Measurements from ENCODE around the gene ATP6V1C2.

Gene ATP6V1C2, protein sequence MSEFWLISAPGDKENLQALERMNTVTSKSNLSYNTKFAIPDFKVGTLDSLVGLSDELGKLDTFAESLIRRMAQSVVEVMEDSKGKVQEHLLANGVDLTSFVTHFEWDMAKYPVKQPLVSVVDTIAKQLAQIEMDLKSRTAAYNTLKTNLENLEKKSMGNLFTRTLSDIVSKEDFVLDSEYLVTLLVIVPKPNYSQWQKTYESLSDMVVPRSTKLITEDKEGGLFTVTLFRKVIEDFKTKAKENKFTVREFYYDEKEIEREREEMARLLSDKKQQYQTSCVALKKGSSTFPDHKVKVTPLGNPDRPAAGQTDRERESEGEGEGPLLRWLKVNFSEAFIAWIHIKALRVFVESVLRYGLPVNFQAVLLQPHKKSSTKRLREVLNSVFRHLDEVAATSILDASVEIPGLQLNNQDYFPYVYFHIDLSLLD

DNA sequence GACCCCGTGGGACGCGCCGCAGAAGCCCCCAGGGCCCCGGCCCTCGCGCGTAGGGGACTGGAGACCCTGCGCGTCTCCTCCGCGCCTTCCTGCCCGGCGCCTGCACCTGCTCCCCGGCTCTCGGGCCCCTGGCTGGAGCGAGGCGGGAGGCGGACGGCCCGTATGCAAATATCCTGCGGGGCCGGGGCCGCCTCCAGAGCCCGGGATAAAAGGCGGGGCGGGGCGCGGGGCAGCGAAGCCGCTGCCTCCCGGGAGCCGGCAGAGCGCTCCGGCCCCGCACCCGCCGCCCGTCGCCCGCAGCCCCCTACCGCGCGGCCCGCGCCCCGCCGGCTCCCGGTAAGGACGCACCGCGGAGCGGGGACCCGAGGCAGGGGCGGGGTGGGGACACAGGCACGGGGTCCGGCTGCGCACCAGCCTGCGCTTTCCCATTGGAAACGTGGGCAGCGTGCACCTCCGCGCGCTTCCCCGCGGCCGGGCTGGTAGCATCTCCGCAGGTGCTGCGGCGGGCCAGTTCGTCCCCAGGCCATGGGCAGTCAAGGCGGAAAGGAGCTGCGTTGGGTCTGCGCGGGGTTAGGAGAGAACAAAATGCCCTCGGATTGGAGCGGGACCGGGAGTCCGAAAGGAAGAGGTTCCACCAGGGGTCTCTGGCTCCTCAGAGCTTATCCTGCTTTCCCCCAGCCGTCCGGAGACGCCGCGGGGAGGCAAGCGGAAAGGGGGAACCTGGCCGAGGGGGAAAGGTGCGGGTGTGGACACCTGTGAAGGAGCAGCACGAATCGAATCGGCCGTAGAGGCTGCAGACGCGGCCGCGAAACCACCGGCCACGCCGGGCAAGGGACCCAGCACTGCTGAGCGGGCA is at the start of gene ATP6V1C2:
ATP6V1C2 (plus strand) TSS at position 235 of the 856 bp plus-strand sequence. CDS start 1,220 bp downstream, outside the sequence.
- in situ Hi-C loops (cut with HindIII; ENCODE audit: low sequenced_read_pairs) = no loop called here

- in situ Hi-C loops (cut with HindIII; ENCODE audit: low sequenced_read_pairs) = no loop called here
Observed at GRCh38 chr2:10675131-10675530, 46.3 kb upstream of the ATP6V1C2 start.

GRCh38 chr2:10678225-10678624 is 43.2 kb upstream of the ATP6V1C2 start:
- in situ Hi-C loops (cut with HindIII; ENCODE audit: low sequenced_read_pairs) = no loop called here

- in situ Hi-C loops (cut with HindIII; ENCODE audit: low sequenced_read_pairs) = no loop called here
Observed at GRCh38 chr2:10680214-10680613, 41.2 kb upstream of the ATP6V1C2 start.

GRCh38 chr2:10680957-10681356 is 40.5 kb upstream of the ATP6V1C2 start:
- in situ Hi-C loops (cut with HindIII; ENCODE audit: low sequenced_read_pairs) = no loop called here

DNA sequence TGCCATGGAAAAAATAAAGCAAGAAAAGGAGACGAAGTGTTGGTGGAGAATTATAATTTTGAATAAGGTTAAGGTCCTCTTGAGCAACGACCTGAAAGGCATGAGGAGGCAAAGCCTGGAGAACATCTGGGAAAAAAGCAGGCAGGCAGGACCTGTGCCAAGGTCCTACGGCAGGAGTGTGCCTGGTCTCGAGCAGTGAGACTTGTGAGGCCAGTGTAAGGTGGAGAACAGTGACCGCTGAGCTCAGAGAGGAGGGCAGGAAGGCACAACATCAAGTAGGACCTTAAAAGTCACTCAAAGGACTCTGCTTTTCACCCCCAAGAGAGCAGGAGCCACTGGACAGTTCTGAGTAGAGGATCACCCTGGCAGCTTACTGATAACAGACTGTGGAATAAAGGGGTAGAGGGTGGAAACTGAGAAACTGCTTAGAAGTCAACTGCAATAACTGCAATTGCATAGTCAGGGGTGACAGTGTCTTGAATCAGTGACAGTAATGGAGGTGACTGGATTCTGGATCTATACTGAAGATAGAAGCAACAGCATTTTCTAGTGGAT is 35.2 kb upstream of the ATP6V1C2 start:
- in situ Hi-C loops (cut with HindIII; ENCODE audit: low sequenced_read_pairs) = no loop called here

DNA sequence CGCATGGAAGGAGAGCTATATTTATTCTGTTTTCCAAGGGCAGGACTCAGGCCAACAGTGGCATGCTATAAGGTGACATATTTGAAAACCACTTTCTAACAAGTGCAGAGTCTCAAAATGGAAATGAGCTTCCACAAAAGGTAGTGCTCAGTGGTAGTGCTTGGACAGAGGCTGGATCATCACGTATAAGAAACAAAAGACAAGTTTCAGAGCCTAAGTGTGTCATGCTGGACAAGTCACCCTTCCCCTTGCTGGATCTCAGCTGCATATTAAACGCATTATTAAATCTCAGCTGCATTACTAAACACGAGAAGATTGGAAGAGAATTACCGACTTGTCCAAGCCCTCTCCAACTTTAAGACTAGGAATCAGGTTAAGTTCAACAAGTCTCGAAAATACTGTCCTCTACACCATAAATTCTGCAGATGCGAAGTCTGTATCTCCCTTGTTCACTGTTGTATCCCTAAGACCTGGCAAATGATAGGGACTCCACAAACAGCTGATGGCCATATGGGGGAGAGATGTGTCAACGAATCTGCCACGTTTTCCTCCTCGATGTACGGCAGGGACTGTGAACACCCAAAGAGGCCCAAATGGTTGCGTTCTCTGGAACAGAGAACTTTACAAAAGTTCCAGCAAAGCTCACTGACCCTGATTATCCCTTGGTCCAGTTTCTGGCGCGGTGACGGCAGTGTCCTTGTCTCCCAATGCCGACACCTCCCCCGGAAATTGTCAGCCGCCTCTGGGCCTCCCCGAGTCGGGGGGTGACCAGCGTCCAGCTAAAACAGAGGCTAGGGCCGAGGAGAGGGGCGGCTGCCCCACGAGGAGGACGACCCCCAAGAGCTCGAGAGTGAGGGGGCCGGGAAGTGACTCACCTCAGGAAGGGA is 32.3 kb upstream of the ATP6V1C2 start:
- in situ Hi-C loops (cut with HindIII; ENCODE audit: low sequenced_read_pairs) = no loop called here

- in situ Hi-C loops (cut with HindIII; ENCODE audit: low sequenced_read_pairs) = no loop called here
Observed at GRCh38 chr2:10691521-10691920, 29.9 kb upstream of the ATP6V1C2 start.

DNA sequence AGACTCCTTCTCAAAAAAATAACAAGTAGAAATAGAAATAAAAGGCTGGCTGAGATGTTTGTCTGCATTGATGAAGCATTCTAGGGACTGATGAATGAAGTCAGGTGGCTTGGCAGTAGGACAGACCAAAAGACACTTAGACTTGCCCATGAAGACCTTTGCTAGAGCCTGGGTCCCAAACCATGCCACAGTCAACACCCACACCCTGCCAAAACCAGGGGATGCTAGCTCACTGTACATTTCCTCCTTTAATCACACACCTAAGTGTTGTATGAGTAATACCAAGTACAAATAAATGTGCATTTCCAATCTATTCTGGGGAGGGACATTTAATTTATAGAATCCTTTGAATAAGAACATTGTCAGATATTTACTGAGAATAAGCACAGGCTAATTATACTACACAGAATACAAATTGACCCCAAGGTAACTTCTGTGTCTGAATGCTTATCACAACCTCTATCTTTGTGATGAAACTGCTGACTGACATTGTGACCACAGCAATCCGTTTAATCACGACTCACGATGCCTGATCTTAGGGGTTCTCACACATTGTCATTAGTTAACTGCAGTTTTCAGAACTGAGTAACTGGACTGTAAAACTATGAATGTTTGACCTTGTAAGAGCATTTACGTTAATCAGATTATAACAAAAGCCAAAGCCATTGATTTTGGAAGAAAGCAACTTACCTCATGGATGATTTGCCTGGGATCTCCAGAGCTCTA is 21.2 kb upstream of the ATP6V1C2 start:
- in situ Hi-C loops (cut with HindIII; ENCODE audit: low sequenced_read_pairs) = no loop called here

- in situ Hi-C loops (cut with HindIII; ENCODE audit: low sequenced_read_pairs) = no loop called here
Observed at GRCh38 chr2:10704034-10704594, 17.3 kb upstream of the ATP6V1C2 start.

DNA sequence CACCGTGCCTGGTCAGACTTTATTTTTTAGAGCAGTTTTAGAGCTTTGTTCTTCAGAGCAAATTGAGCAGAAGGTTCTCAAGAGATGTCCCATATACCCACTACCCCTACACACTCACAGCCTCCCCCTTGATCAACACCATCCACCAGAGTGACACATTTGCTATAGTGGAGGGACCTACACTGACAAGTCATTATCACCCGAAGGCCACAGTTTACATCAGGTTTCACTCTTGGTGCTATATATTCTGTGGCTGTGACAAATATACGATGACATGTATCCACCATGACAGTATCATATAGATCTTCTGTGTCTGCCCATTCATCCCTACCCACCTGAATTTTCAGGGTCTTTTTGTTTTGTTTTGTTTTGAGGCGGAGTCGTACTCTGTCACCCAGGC is 15.4 kb upstream of the ATP6V1C2 start:
- in situ Hi-C loops (cut with HindIII; ENCODE audit: low sequenced_read_pairs) = loop anchor here (5.0 kb wide), 2 partner anchors 36 to 91 kb away; no protein-coding TSS in a partner anchor

- in situ Hi-C loops (cut with HindIII; ENCODE audit: low sequenced_read_pairs) = loop anchor here (5.0 kb wide), 2 partner anchors 34 to 89 kb away; no protein-coding TSS in a partner anchor
Observed at GRCh38 chr2:10707831-10708230, 13.6 kb upstream of the ATP6V1C2 start.

GRCh38 chr2:10709290-10709939 is 12.0 kb upstream of the ATP6V1C2 start:
- in situ Hi-C loops (cut with HindIII; ENCODE audit: low sequenced_read_pairs) = loop anchor here (5.0 kb wide), 2 partner anchors 33 to 88 kb away; no protein-coding TSS in a partner anchor

DNA sequence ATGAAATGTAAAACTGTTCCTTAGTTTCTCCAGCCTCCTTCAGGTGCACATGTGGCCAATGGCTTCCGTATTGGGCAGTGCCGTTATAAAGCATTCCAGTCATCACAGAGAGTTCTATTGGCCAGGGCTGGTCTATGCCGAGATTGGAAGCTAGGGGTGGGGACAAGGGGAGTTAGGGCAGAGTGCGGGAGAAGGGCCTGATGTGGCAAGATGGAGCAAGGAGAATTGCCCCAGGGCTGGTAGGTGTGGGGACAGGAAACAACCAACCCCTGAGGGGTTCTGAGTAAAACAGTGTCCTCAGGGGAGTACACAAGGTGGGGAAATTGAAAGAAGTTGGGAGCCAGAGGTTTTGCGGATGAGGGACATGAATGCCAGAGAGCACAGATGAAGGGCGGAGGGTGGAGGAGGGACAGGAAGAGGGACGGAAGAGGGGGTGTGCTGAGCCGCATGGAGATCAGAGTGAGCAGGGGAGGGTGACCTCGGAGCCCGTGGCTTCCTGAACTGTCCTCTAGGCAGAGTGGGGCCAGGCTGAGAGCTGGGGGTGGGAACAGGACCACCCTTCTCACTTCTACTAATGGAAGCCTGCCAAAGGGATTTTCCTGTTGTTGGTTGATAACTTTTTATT is 9.1 kb upstream of the ATP6V1C2 start:
- in situ Hi-C loops (cut with HindIII; ENCODE audit: low sequenced_read_pairs) = no loop called here

DNA sequence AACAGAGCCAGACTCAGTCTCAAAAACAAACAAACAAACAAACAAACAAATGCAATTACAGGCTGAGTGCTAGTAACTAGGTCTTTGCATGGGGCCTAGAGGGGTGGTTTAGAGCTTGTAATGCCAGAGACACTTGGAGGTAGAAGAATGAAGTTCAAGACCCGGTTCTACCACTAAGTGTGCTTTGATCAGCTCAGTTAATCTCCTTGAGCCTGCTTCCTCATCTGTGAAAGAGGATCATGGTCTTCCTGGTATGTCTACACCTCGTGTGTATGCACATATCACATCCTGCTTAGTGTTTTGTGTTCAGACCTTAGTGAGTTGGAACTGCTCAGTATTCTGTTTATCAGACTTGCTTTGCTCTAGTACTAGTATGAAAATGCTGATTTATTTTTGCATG is 4.8 kb upstream of the ATP6V1C2 start:
- in situ Hi-C loops (cut with HindIII; ENCODE audit: low sequenced_read_pairs) = no loop called here

- in situ Hi-C loops (cut with HindIII; ENCODE audit: low sequenced_read_pairs) = no loop called here
Observed at GRCh38 chr2:10717628-10718027, 3.8 kb upstream of the ATP6V1C2 start.

GRCh38 chr2:10720306-10720705 is 1.1 kb upstream of the ATP6V1C2 start:
- in situ Hi-C loops (cut with HindIII; ENCODE audit: low sequenced_read_pairs) = no loop called here

DNA sequence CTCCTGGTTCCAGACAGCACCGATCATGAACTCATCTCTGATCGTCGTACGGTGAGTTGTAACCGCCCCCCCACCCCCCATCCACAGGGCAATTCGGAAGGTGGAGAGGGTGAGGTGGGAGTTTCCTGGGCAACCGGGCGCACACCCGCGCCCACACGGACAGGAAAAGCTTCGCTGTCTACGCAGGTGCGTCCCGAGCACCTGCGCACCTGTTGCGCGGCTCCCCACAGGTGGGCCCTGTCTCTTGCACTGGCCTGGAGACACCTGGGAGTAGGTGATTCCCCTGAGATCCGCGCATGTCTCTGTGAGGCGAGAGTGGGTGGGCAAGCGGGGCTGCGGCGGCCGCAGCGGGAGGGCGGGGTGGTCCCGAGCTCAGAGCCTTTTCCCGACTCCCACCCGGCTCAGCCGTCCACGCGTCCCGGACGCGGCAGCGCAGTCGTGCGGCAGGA is 459 bp upstream of the ATP6V1C2 start:
- in situ Hi-C loops (cut with HindIII; ENCODE audit: low sequenced_read_pairs) = no loop called here
